Transverse colon (tissue), 4 donors: ENCODE data around the gene MSANTD2. TPM values are rescaled to one million over a fixed set of nuclear protein-coding genes. Genes with fewer than 3 reads are reported as not detected.

Experiments
- DNase-seq: peaks from one replicate; pipeline ENCODE4 v3.0.0-alpha.2; 2019
- H3K27ac ChIP-seq, 4 donors: fragments of 200-600 bp; sonication (generic); 2 replicates each; pipeline ENCODE4 v1.5.1; 2016 to 2018; ENCODE audit warnings: inconsistent platforms in 4 of 4
- H3K27me3 ChIP-seq: fragments of 200-600 bp; sonication (generic); 2 replicates; pipeline ENCODE4 v1.5.1; 2017; ENCODE audit warnings: inconsistent platforms
- H3K36me3 ChIP-seq, 4 donors: fragments of 200-600 bp; sonication (generic); 2 replicates each; pipeline ENCODE4 v1.5.1; 2017 to 2019; ENCODE audit warnings: inconsistent platforms in 4 of 4
- H3K4me1 ChIP-seq, 4 donors: fragments of 200-600 bp; sonication (generic); 2 replicates each; pipeline ENCODE4 v1.5.1; 2017 to 2020; ENCODE audit warnings: inconsistent platforms in 4 of 4
- H3K4me3 ChIP-seq, 4 donors: fragments of 200-600 bp; sonication (generic); 1 replicate in 1 of 4; 2 replicates in 3 of 4; pipeline versions ENCODE4 v1.5.1 to v1.6.1; 2017 to 2019; ENCODE audit warnings: inconsistent platforms in 4 of 4
- H3K9me3 ChIP-seq, 2 donors: fragments of 200-600 bp; sonication (generic); 2 replicates each; pipeline ENCODE4 v1.5.1; 2017 to 2019; ENCODE audit warnings: inconsistent platforms in 2 of 2
- CTCF ChIP-seq, 5 experiments: fragments of 200-600 bp in 3 of 5; fragments of 450-650 bp in 2 of 5; sonication (generic) in 3 of 5; IDR thresholded peaks; 1 replicate in 2 of 5; 2 replicates in 3 of 5; pipeline ENCODE4 v1.5.1; 2016 to 2017; ENCODE audit warnings: antibody characterized with exemption in 5 of 5, inconsistent platforms in 3 of 5, mild to moderate bottlenecking in 2 of 5, moderate library complexity in 1 of 5
- EP300 ChIP-seq: sonication (generic); formaldehyde crosslinking; IDR thresholded peaks from one replicate; pipeline ENCODE4 v1.6.1; 2017; ENCODE audit warnings: antibody characterized with exemption, low read depth
- POLR2A ChIP-seq: fragments of 450-650 bp; IDR thresholded peaks from one replicate; pipeline ENCODE4 v1.6.1; 2016; ENCODE audit warnings: antibody characterized with exemption, mild to moderate bottlenecking, moderate library complexity
- POLR2AphosphoS5 ChIP-seq, 3 donors: sonication (generic); formaldehyde crosslinking; IDR thresholded peaks; one replicate each; pipeline ENCODE4 v1.6.1; 2016; ENCODE audit warnings: antibody characterized with exemption in 3 of 3
- WGBS, 2 donors: methylation state at CpG; one replicate each; pipeline ENCODE4 v1.1.5; 2018; ENCODE audit warnings: low coverage in 1 of 2; 5-methylcytosine and 5-hydroxymethylcytosine counted together
- in situ Hi-C, 4 donors: fragments of 200-750 bp; cut with MboI; loops; one replicate each; pipeline versions ENCODE4 v1.15.0 to v1.15.1; 2017; ENCODE audit warnings: low sequenced_read_pairs in 3 of 4, low pct_ligation_motif_present in 1 of 4, low pct_unique_long_range_greater_than_20kb in 1 of 4
- intact Hi-C: fragments of 100-400 bp; cut with DNase I; formaldehyde crosslinking; loops from one replicate; pipeline ENCODE4 v1.15.1; 2023; ENCODE audit warnings: low total_unique reads
- total RNA-seq, 4 donors: library from RNA; depleted of rRNA; stranded (reverse); fragments of >200 nt; gene quantifications; one replicate each; pipeline ENCODE4 v1.1.0, GENCODE V29; 2016

Gene MSANTD2
- total RNA-seq, 4 donors from 2014 or later = 8.1 to 40.0 (median 15.1) TPM

DNA sequence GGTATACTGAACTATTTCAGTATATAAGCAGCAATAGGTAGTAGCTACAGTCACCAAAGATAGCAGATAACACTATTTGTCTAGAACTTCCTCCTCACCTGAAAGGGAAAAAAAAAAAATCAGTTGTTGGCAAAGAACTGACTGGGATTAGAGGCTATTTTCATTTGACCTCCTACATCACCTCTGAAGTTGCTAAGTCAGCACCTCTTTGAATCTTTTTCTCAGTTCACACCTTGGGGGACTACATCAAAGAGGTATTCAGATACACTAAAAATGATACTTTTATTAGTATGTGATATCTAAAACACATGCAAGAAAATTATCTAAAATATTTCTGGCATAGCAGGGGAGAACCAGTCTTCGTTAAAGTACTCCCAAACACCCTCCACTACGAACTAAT lies 16.2 kb downstream of the MSANTD2 start:
- Histone ChIP-seq H3K4me1 (peaks cover 0 to 4% (median 0%) of the 10 kb centered on the region in 4 donors), H3K4me3 (no peak overlapping the region), H3K27me3 (no peaks in the 10 kb centered on the region), H3K27ac (no peak overlapping the region), H3K9me3 (no peaks in the 10 kb centered on the region), H3K36me3 (no peaks in the 10 kb centered on the region)
- 78 to 95% methylated on average over 2 of the region's 2 CpGs for WGBS, 2 donors
- DNase-seq = no peak
- intact Hi-C loops = no loop called here
- in situ Hi-C loops = no loop called here
- no peak for TF ChIP-seq POLR2AphosphoS5 (IDR thresholded peaks at IDR 0.05)
- TF ChIP-seq CTCF (IDR thresholded peaks at IDR 0.05) = no peak
- TF ChIP-seq POLR2A = no peak
- TF ChIP-seq EP300 = no peak

DNA sequence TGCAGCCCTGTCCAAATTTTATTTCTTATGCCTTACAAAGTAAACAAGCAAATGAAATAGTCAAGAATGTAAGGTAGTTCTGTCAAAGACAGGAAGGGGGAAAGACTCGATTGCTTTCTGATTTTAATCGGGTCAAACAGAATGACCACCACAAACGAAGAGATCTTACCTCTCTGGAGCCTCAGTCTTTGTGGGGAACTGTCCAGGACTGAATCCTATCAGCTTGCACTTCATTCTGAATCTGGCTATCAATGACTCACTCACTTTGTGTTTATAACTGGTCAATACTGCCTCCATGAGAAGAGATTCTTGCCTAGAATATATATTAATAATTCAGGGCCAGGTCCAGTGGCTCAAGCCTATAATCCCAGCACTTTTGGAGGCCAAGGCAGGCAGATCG lies 17.2 kb downstream of the MSANTD2 start:
- intact Hi-C loops (no loop called here), in situ Hi-C loops (no loop called here)
- Histone ChIP-seq H3K27ac (no peak overlapping the region), H3K4me1 (peaks cover 0 to 4% (median 0%) of the 10 kb centered on the region in 4 donors), H3K9me3 (no peaks in the 10 kb centered on the region), H3K4me3 (no peak overlapping the region), H3K27me3 (no peaks in the 10 kb centered on the region), H3K36me3 (no peaks in the 10 kb centered on the region)
- TF ChIP-seq POLR2AphosphoS5 (IDR thresholded peaks at IDR 0.05) = no peak
- TF ChIP-seq EP300 = no peak
- no peak for TF ChIP-seq CTCF (IDR thresholded peaks at IDR 0.05)
- no peak for TF ChIP-seq POLR2A
- no peak for DNase-seq
- 93 to 100% methylated on average over 1 to 4 of the region's 4 CpGs for WGBS, 2 donors

DNA sequence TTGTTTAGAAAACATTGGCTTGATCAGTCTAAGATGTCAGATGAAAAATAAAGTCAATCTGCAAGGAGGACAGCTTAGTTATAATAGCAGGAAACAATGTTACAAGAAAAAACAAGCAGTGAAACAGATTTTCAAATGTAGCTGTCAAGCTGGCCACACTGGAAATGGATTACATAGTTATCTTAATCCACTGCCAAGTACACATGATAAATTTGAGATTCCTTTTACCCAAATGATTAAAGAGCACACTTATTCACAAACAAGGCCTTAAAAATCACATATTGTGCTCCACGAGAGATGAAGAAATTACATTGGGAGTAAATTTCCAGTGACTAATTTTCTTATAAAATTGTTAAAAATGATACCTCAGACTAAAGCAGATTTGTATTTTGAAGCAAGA lies 20.6 kb downstream of the MSANTD2 start:
- Histone ChIP-seq H3K27ac (no peak overlapping the region), H3K36me3 (no peaks in the 10 kb centered on the region), H3K9me3 (no peaks in the 10 kb centered on the region), H3K4me3 (no peak overlapping the region), H3K27me3 (no peaks in the 10 kb centered on the region), H3K4me1 (peaks cover 0 to 4% (median 0%) of the 10 kb centered on the region in 4 donors)
- WGBS, 2 donors = 77 to 83% methylated on average over 1 of the region's 1 CpG
- TF ChIP-seq CTCF (IDR thresholded peaks at IDR 0.05) = no peak
- no peak for TF ChIP-seq POLR2A
- TF ChIP-seq EP300 = no peak
- TF ChIP-seq POLR2AphosphoS5 (IDR thresholded peaks at IDR 0.05) = no peak
- in situ Hi-C loops = no loop called here
- intact Hi-C loops = no loop called here
- no peak for DNase-seq

DNA sequence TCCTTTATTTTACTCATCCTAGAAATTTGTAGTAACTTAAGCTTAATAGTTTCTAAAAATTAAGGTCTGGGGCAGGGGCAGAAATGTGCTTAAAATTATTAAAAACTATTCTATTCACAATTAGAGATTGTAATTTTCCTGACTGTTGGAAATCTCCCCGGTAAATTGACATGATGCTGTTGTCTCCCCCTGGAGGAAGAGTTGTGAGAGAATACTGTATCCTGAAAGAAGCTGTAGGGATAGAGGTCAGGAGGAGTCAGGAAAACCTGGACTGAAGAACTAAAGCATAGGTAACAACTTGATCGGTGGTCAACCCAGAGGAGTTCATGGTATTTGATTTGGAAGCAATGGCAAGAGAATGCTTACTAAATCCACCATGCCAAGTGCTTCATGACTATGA lies 21.9 kb downstream of the MSANTD2 start:
- no peak for DNase-seq
- no peaks in the 10 kb centered on the region for H3K27me3 ChIP-seq
- no peaks in the 10 kb centered on the region for H3K4me1 ChIP-seq
- H3K36me3 ChIP-seq = no peaks in the 10 kb centered on the region
- intact Hi-C loops = no loop called here
- H3K27ac ChIP-seq = no peak overlapping the region
- 66 to 68% methylated on average over 2 of the region's 2 CpGs for WGBS, 2 donors
- no peak overlapping the region for H3K4me3 ChIP-seq
- H3K9me3 ChIP-seq = no peaks in the 10 kb centered on the region
- in situ Hi-C loops = no loop called here
- TF ChIP-seq POLR2A (no peak), CTCF (IDR thresholded peaks at IDR 0.05) (peak in 4 of 5 experiments; percentile 12 to 38 (median 20))
